Measurements from ENCODE around the gene TM2D3. TPM values are rescaled to one million over a fixed set of nuclear protein-coding genes. Genes with fewer than 3 reads are reported as not detected.

TM2D3 gene
- total RNA-seq, 1 experiment from 2014 or later = 37.5 TPM

- DNase-seq (ENCODE audit: low read depth) = no peak
These were observed 28.5 kb downstream of the TM2D3 start for GRCh38 chr15:101623367-101624304.

GRCh38 chr15:101621961-101622360, 30.2 kb downstream of the TM2D3 start:
- no peak for DNase-seq (ENCODE audit: low read depth)

- DNase-seq (ENCODE audit: low read depth) = no peak
These were observed 31.5 kb downstream of the TM2D3 start for GRCh38 chr15:101620671-101621070.

GRCh38 chr15:101619615-101619865, 32.6 kb downstream of the TM2D3 start:
- DNase-seq (ENCODE audit: low read depth) = no peak

GRCh38 chr15:101618851-101619614, 33.1 kb downstream of the TM2D3 start:
- DNase-seq (ENCODE audit: low read depth) = no peak

GRCh38 chr15:101618076-101618475, 34.1 kb downstream of the TM2D3 start:
- DNase-seq (ENCODE audit: low read depth) = no peak

- no peak for DNase-seq (ENCODE audit: low read depth)
These were observed 34.7 kb downstream of the TM2D3 start for GRCh38 chr15:101617390-101617965.

- peak; percentile 27 for DNase-seq (ENCODE audit: low read depth)
These were observed 36.0 kb downstream of the TM2D3 start for GRCh38 chr15:101615986-101616848.

GRCh38 chr15:101615414-101615985, 36.7 kb downstream of the TM2D3 start:
- DNase-seq (ENCODE audit: low read depth) = peak; percentile 59

GRCh38 chr15:101614761-101615160, 37.4 kb downstream of the TM2D3 start:
- no peak for DNase-seq (ENCODE audit: low read depth)

- DNase-seq (ENCODE audit: low read depth) = no peak
These were observed 38.1 kb downstream of the TM2D3 start for GRCh38 chr15:101614001-101614585.

GRCh38 chr15:101613130-101614000, 38.8 kb downstream of the TM2D3 start:
- DNase-seq (ENCODE audit: low read depth) = no peak

- DNase-seq (ENCODE audit: low read depth) = no peak
These were observed 39.5 kb downstream of the TM2D3 start for GRCh38 chr15:101612676-101613075.

- no peak for DNase-seq (ENCODE audit: low read depth)
These were observed 40.4 kb downstream of the TM2D3 start for GRCh38 chr15:101611580-101612299.

GRCh38 chr15:101611007-101611406, 41.2 kb downstream of the TM2D3 start:
- no peak for DNase-seq (ENCODE audit: low read depth)

- DNase-seq (ENCODE audit: low read depth) = no peak
These were observed 41.6 kb downstream of the TM2D3 start for GRCh38 chr15:101610611-101611000.

GRCh38 chr15:101609742-101610610, 42.2 kb downstream of the TM2D3 start:
- DNase-seq (ENCODE audit: low read depth) = no peak

- DNase-seq (ENCODE audit: low read depth) = no peak
These were observed 44.0 kb downstream of the TM2D3 start for GRCh38 chr15:101608201-101608600.

All from LHCN-M2 (cell line).